ENCODE results near the gene PTPRN2. TPM values are rescaled to one million over a fixed set of nuclear protein-coding genes. Genes with fewer than 3 reads are reported as not detected.
"Not testable (repeated sequence)": the region's sequence is repeated elsewhere in the genome, so short reads cannot be mapped to it uniquely, and the experiment has no call there.

Gene PTPRN2
- total RNA-seq, 1 donor from 2014 or later, result 1.8 TPM

DNA sequence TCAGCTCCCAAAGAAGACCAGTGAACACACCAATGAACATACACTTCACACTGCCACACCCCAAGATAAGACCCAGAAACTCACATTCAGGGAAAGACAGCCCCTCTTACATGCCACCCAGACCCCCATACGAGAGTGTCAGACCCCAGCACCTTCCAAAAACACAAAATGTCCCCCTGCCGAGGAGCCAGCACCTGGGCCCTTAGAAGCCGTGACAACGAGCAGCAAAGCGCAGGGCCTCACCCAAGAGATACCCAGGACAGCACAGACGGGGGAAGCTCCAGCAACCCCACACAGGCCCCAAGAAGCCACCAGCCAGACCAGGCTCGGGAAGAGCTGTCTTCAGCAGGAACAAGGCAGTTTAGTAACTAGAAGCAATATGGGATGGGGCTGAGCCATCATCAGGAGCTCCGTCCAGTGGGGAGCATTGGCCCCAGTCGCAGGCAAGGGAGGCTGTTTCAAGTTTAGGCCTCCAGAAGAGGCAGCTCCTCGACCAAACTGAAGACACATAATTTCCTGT, 243.6 kb downstream of the PTPRN2 start:
- DNase-seq, result no peak
- CTCF ChIA-PET, result no interaction called here
- intact Hi-C loops (cut with micrococcal nuclease), result no loop called here
- Mint-ChIP-seq H3K27me3 (no peaks in the 10 kb centered on the region), H3K27ac (no peak overlapping the region), H3K4me1 (no peaks in the 10 kb centered on the region), H3K4me3 (no peak overlapping the region), H3K9me3 (peaks cover 7% of the 10 kb centered on the region), H3K36me3 (ENCODE audit: low read depth) (no peaks in the 10 kb centered on the region)
- POLR2A ChIA-PET, result no interaction called here
- no peak for TF ChIP-seq CTCF (IDR thresholded peaks at IDR 0.05)
- no peak for ATAC-seq (ENCODE audit: low read depth)

GRCh38 chr7:158343526-158343925, 244.1 kb downstream of the PTPRN2 start:
- CTCF ChIA-PET, result no interaction called here
- Mint-ChIP-seq H3K36me3 (ENCODE audit: low read depth) (no peaks in the 10 kb centered on the region), H3K27me3 (no peaks in the 10 kb centered on the region), H3K4me1 (no peaks in the 10 kb centered on the region), H3K27ac (no peak overlapping the region), H3K9me3 (peaks cover 7% of the 10 kb centered on the region), H3K4me3 (no peak overlapping the region)
- no peak for ATAC-seq (ENCODE audit: low read depth)
- TF ChIP-seq CTCF (IDR thresholded peaks at IDR 0.05), result no peak
- POLR2A ChIA-PET, result no interaction called here
- intact Hi-C loops (cut with micrococcal nuclease), result no loop called here
- DNase-seq, result no peak

- intact Hi-C loops (cut with micrococcal nuclease); H3K4me3 Mint-ChIP-seq; H3K36me3 Mint-ChIP-seq (ENCODE audit: low read depth); CTCF ChIA-PET; POLR2A ChIA-PET; DNase-seq; H3K27me3 Mint-ChIP-seq; ATAC-seq (ENCODE audit: low read depth); H3K4me1 Mint-ChIP-seq; H3K9me3 Mint-ChIP-seq; H3K27ac Mint-ChIP-seq: not testable (repeated sequence)
Measured at GRCh38 chr7:158341097-158341496, 246.5 kb downstream of the PTPRN2 start.

DNA sequence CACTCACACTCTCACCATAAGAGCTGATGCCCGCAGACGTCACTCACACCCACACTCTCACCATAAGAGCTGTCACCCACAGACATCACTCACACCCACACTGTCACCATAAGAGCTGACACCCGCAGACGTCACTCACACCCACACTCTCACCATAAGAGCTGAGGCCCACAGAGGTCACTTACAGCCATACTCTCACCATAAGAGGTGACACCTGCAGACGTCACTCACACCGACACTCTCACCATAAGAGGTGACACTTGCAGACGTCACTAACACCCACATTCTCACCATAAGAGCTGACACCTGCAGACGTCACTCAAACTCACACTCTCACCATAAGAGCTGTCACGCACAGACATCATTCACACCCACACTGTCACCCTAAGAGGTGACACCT, 250.7 kb downstream of the PTPRN2 start:
- H3K36me3 Mint-ChIP-seq (ENCODE audit: low read depth); H3K4me1 Mint-ChIP-seq; H3K27me3 Mint-ChIP-seq; CTCF ChIA-PET; DNase-seq; intact Hi-C loops (cut with micrococcal nuclease); POLR2A ChIA-PET; H3K4me3 Mint-ChIP-seq; H3K27ac Mint-ChIP-seq; ATAC-seq (ENCODE audit: low read depth): not testable (repeated sequence)
- peaks cover 12% of the 10 kb centered on the region for H3K9me3 Mint-ChIP-seq

DNA sequence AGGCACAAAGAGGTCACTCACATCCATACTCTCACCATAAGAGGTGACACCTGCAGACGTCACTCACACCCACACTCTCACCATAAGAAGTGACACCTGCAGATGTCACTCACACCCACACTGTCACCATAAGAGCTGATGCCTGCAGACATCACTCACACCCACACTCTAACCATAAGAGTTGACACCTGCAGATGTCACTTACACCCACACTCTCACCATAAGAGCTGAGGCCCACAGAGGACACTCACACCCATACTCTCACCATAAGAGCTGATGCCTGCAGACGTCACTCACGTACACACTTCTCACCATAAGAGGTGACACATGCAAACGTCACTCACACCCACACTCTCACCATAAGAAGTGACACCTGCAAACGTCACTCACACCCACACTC, 255.1 kb downstream of the PTPRN2 start:
- H3K4me1 Mint-ChIP-seq; DNase-seq; ATAC-seq (ENCODE audit: low read depth); POLR2A ChIA-PET; CTCF ChIA-PET; H3K27ac Mint-ChIP-seq; H3K4me3 Mint-ChIP-seq; H3K36me3 Mint-ChIP-seq (ENCODE audit: low read depth); H3K27me3 Mint-ChIP-seq; intact Hi-C loops (cut with micrococcal nuclease): not testable (repeated sequence)
- H3K9me3 Mint-ChIP-seq, result peaks cover 12% of the 10 kb centered on the region

GRCh38 chr7:158331826-158332450, 255.7 kb downstream of the PTPRN2 start:
- CTCF ChIA-PET, H3K27ac Mint-ChIP-seq: not testable (repeated sequence)

DNA sequence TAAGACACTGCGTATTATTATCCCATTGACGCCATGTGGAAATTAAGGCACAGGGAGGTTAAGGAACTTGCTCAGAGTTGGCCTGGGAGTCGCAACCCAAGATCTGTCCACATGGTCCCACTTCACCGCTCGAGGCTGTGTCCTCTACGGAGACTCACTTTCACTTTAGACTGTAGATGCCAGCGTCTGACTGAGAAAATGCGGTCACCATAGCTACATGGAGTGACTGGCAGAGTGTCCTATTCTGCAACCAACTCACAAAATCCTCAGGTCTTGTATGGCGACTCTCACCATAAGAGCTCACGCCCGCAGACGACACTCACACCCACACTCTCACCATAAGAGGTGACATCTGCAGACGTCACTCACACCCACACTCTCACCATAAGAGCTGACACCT, 257.9 kb downstream of the PTPRN2 start:
- Mint-ChIP-seq H3K4me3 (no peak overlapping the region), H3K27ac (no peak overlapping the region), H3K36me3 (ENCODE audit: low read depth) (no peaks in the 10 kb centered on the region), H3K4me1 (no peaks in the 10 kb centered on the region), H3K9me3 (peaks cover 23% of the 10 kb centered on the region), H3K27me3 (no peaks in the 10 kb centered on the region)
- no peak for TF ChIP-seq CTCF (IDR thresholded peaks at IDR 0.05)
- ATAC-seq (ENCODE audit: low read depth) (no peak), DNase-seq (no peak)
- CTCF ChIA-PET, result no interaction called here
- intact Hi-C loops (cut with micrococcal nuclease), result no loop called here
- POLR2A ChIA-PET, result no interaction called here

More at GRCh38 chr7:158331826-158332450, 255.7 kb downstream of the PTPRN2 start:
- DNase-seq; H3K4me1 Mint-ChIP-seq; intact Hi-C loops (cut with micrococcal nuclease); ATAC-seq (ENCODE audit: low read depth); POLR2A ChIA-PET; H3K4me3 Mint-ChIP-seq; H3K27me3 Mint-ChIP-seq; H3K36me3 Mint-ChIP-seq (ENCODE audit: low read depth): not testable (repeated sequence)
- H3K9me3 Mint-ChIP-seq, result peaks cover 17% of the 10 kb centered on the region
